ENCODE data around the gene HDHD5. TPM values are rescaled to one million over a fixed set of nuclear protein-coding genes. Genes with fewer than 3 reads are reported as not detected.

HDHD5 gene
- total RNA-seq = 40.8 and 45.6 TPM in 2 replicates

GRCh38 chr22:17158568-17159503 lies at the start of gene HDHD5:
HDHD5 (minus strand) TSS chr22:17159277; CDS start chr22:17159251, 26 bp downstream.

DNA sequence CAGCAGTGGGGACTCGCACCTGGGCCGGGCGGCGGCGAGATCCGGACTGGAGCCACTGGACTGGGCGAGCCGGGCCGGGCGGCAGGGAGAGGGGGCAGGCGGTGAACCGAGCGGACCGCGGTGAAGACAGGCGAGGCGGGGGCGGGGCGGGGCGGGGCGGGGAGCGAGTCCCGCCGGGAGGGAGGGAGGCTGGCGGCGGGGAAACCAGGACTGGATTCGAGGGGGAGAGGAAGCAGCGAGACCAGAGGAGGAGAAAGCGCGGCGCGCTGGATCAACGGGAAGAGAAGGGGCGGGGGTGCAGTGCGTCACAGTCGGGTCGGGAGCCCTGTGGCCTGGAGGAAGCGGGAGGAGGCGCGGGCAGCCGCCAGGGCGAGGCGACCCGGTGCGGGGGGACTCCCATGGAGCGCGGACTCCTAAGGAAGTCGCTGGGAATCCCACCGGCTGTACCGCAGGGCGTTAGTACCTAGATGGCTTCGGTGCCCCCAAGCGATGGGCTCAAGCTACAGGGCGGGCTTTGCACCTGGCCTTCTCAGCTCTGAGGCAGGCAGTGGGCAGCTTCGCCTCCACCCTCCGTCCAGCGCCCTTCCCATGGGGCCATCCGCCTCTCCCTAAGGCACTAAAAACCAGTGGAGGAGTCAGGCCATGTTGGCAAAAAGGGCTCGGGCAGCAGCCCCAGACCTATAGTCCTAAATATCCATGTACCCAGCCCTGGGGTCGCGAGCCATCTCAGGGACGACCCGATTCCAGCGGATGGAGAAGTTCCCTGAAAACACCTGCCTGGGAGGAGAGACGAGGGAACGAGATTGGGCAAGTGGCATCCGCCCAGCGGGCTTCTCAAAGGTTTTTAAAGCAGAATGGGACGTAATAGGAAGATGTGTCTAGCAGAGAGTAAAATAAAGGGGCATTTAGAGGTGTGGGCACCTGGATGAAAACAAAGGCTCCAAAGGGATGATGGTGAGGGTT lies 37.6 kb downstream of the HDHD5 start, which contains the start of gene TMEM121B:
Gene TMEM121B (minus strand): TSS at position 128 of the 963 bp plus-strand sequence. CDS start 233 bp downstream, outside the sequence.

Other genes starting within 250 kb of the HDHD5 start
- gene GAB4, start 151.1 kb downstream of the HDHD5 start, total RNA-seq = not detected in 2 replicates
- gene IL17RA, start 74.3 kb downstream of the HDHD5 start, total RNA-seq = 8.8 and 9.1 TPM in 2 replicates
- gene TMEM121B, start 37.9 kb downstream of the HDHD5 start, total RNA-seq = 0.33 and 0.51 TPM in 2 replicates
- gene ADA2, start 60.2 kb upstream of the HDHD5 start, total RNA-seq = 9.5 and 21.4 TPM in 2 replicates
- gene CECR2, start 210.2 kb upstream of the HDHD5 start, total RNA-seq = 0.98 and 6.3 TPM in 2 replicates

Measured in mesangial cell (primary cell).